PC-3 (cell line): ENCODE data around the gene MCCC1. TPM values are rescaled to one million over a fixed set of nuclear protein-coding genes. Genes with fewer than 3 reads are reported as not detected.

Experiments used
- ATAC-seq: fragments of 200-7000 bp; cut with Tn5 transposase; 2 replicates; pipeline ENCODE4 v1.9.1; 2020; ENCODE audit warnings: mild to moderate bottlenecking, moderate library complexity
- BruUV-seq: library from RNA; stranded (reverse); fragments of 400-500 nt; replicated peaks from 2 replicates; lab custom pipeline; 2021; lab: Mats Ljungman, UMichigan
- CTCF ChIA-PET: fragments of 300-600 bp; sonication (Branson Sonifier 250); formaldehyde crosslinking; loops from one replicate; lab custom pipeline; 2022; ENCODE audit warnings: antibody characterized with exemption; lab: Charles Lee
- POLR2A ChIA-PET: fragments of 300-600 bp; sonication (Branson Sonifier 250); formaldehyde crosslinking; loops from one replicate; lab custom pipeline; 2022; ENCODE audit warnings: antibody characterized with exemption; ENCODE audit not compliant: unreplicated experiment; lab: Charles Lee
- DNase-seq: peaks from one replicate; pipeline ENCODE4 v3.0.0-alpha.2; 2015
- H2AFZ ChIP-seq: fragments of 300-600 bp; sonication (generic); 2 replicates; pipeline ENCODE4 v1.6.0; 2016; ENCODE audit warnings: antibody characterized with exemption, low read length
- H3F3A ChIP-seq: fragments of 300-600 bp; sonication (generic); one replicate; pipeline ENCODE4 v1.6.0; 2017; ENCODE audit warnings: antibody characterized with exemption, low read length, control low read depth, mild to moderate bottlenecking; ENCODE audit not compliant: unreplicated experiment
- H3K27ac ChIP-seq: fragments of 300-600 bp; sonication (generic); 2 replicates; pipeline ENCODE4 v1.5.1; 2016; ENCODE audit warnings: mild to moderate bottlenecking, low read length
- H3K27me3 ChIP-seq: fragments of 300-600 bp; sonication (generic); 2 replicates; pipeline ENCODE4 v1.6.1; 2016; ENCODE audit warnings: low read length, mixed read lengths
- H3K36me3 ChIP-seq: fragments of 300-600 bp; sonication (generic); 2 replicates; pipeline ENCODE4 v1.6.1; 2016; ENCODE audit warnings: low read depth, mixed run types, low read length, mixed read lengths
- H3K4me1 ChIP-seq: fragments of 300-600 bp; sonication (generic); 2 replicates; pipeline ENCODE4 v1.5.1; 2016; ENCODE audit warnings: low read length; ENCODE audit not compliant: insufficient read depth
- H3K4me2 ChIP-seq: fragments of 300-600 bp; sonication (generic); 2 replicates; pipeline ENCODE4 v1.6.0; 2016; ENCODE audit warnings: low read length
- H3K4me3 ChIP-seq: fragments of 300-600 bp; sonication (generic); 2 replicates; pipeline ENCODE4 v1.5.1; 2016; ENCODE audit warnings: mild to moderate bottlenecking, low read length, mixed read lengths
- H3K79me2 ChIP-seq: fragments of 300-600 bp; sonication (generic); 2 replicates; pipeline ENCODE4 v1.6.1; 2017; ENCODE audit warnings: low read length, mixed read lengths
- H3K9ac ChIP-seq: fragments of 300-600 bp; sonication (generic); 2 replicates; pipeline ENCODE4 v1.6.0; 2016; ENCODE audit warnings: mild to moderate bottlenecking, low read length
- H3K9me2 ChIP-seq: fragments of 300-600 bp; sonication (generic); replicated peaks from 2 replicates; pipeline ENCODE4 v1.6.1; 2016; ENCODE audit warnings: mixed run types, low read length, mixed read lengths
- H3K9me3 ChIP-seq: fragments of 300-600 bp; sonication (generic); 2 replicates; pipeline ENCODE4 v1.6.1; 2016; ENCODE audit warnings: low read length, mixed read lengths
- H4K20me1 ChIP-seq: fragments of 300-600 bp; sonication (generic); 2 replicates; pipeline ENCODE4 v1.6.1; 2016; ENCODE audit warnings: low read length, mixed read lengths
- CTCF ChIP-seq: fragments of 300-600 bp; sonication (generic); conservative IDR thresholded peaks from 2 replicates; pipeline ENCODE4 v1.5.1; 2017; ENCODE audit warnings: antibody characterized with exemption, low read depth, mild to moderate bottlenecking, low read length
- EZH2 ChIP-seq: fragments of 300-600 bp; sonication (generic); IDR thresholded peaks from one replicate; pipeline ENCODE4 v1.6.1; 2017; ENCODE audit warnings: antibody characterized with exemption, mild to moderate bottlenecking, low read length; ENCODE audit not compliant: unreplicated experiment
- EZH2phosphoT487 ChIP-seq: fragments of 300-600 bp; sonication (generic); IDR thresholded peaks from 2 replicates; pipeline ENCODE4 v1.6.1; 2018; ENCODE audit warnings: mild to moderate bottlenecking, antibody characterized with exemption, low read length, borderline replicate concordance
- intact Hi-C: fragments of 100-400 bp; cut with micrococcal nuclease; formaldehyde crosslinking; loops from 2 replicates; pipeline ENCODE4 v1.9.0; 2023
- total RNA-seq: library from RNA; depleted of rRNA; stranded (reverse); fragments of >200 nt; gene quantifications from 2 replicates; pipeline ENCODE4 v1.2.3, GENCODE V29; 2014

The MCCC1 gene
- total RNA-seq, 1 experiment from 2014 or later, result 18.5 TPM

- BruUV-seq, result no TSS peak
- ATAC-seq, result no peak
- H4K20me1 ChIP-seq, result no peaks in the 10 kb centered on the region
- no peaks in the 10 kb centered on the region for H3K79me2 ChIP-seq
- no peak for DNase-seq
- no peaks in the 10 kb centered on the region for H3F3A ChIP-seq
- no peak overlapping the region for H3K9ac ChIP-seq
- no peak overlapping the region for H3K4me2 ChIP-seq
- H3K9me3 ChIP-seq, result 0 out of 2 replicates have a peak, but pooled peaks cover 1% of the 10 kb centered on the region
- peaks cover 3% of the 10 kb centered on the region; the same call in 1 of the 2 replicates for H3K36me3 ChIP-seq
- intact Hi-C loops, result no loop called here
- no peak for TF ChIP-seq CTCF
- TF ChIP-seq EZH2, result no peak
- no peak for TF ChIP-seq EZH2phosphoT487
- H3K9me2 ChIP-seq, result no peaks in the 10 kb centered on the region
- H3K4me3 ChIP-seq, result no peak overlapping the region
- ChIA-PET CTCF (no interaction called here), POLR2A (no interaction called here)
- H3K27me3 ChIP-seq, result no peaks in the 10 kb centered on the region
- no peak overlapping the region for H2AFZ ChIP-seq
- H3K27ac ChIP-seq, result no peak overlapping the region
- H3K4me1 ChIP-seq, result no peaks in the 10 kb centered on the region
Measured at GRCh38 chr3:183032880-183033555, 66.3 kb downstream of the MCCC1 start.

- Histone ChIP-seq H3F3A (no peaks in the 10 kb centered on the region), H2AFZ (no peak overlapping the region), H3K4me1 (no peaks in the 10 kb centered on the region), H3K79me2 (no peaks in the 10 kb centered on the region), H3K9ac (no peak overlapping the region), H3K4me3 (no peak overlapping the region), H4K20me1 (no peaks in the 10 kb centered on the region), H3K27ac (no peak overlapping the region), H3K36me3 (peaks cover 3% of the 10 kb centered on the region; the same call in 1 of the 2 replicates), H3K27me3 (no peaks in the 10 kb centered on the region), H3K9me3 (0 out of 2 replicates have a peak, but pooled peaks cover 3% of the 10 kb centered on the region), H3K9me2 (no peaks in the 10 kb centered on the region), H3K4me2 (no peak overlapping the region)
- ChIA-PET POLR2A (no interaction called here), CTCF (no interaction called here)
- intact Hi-C loops, result no loop called here
- BruUV-seq, result no TSS peak
- no peak for ATAC-seq
- TF ChIP-seq EZH2 (no peak), CTCF (no peak)
- no peak for DNase-seq
Measured at GRCh38 chr3:183031826-183032225, 67.5 kb downstream of the MCCC1 start.

- H3K27ac ChIP-seq, result no peak overlapping the region
- H3K9me3 ChIP-seq, result 0 out of 2 replicates have a peak, but pooled peaks cover 3% of the 10 kb centered on the region
- intact Hi-C loops, result no loop called here
- H3K9me2 ChIP-seq, result no peaks in the 10 kb centered on the region
- H3K4me3 ChIP-seq, result no peak overlapping the region
- no peak overlapping the region for H3K9ac ChIP-seq
- no peaks in the 10 kb centered on the region for H3K27me3 ChIP-seq
- POLR2A ChIA-PET, result no interaction called here
- ATAC-seq (no peak), DNase-seq (no peak)
- TF ChIP-seq CTCF (no peak), EZH2phosphoT487 (no peak), EZH2 (no peak)
- H3K36me3 ChIP-seq, result peaks cover 3% of the 10 kb centered on the region; the same call in 1 of the 2 replicates
- H2AFZ ChIP-seq, result no peak overlapping the region
- no TSS peak for BruUV-seq
- H4K20me1 ChIP-seq, result no peaks in the 10 kb centered on the region
- H3K79me2 ChIP-seq, result no peaks in the 10 kb centered on the region
- CTCF ChIA-PET, result no interaction called here
- no peaks in the 10 kb centered on the region for H3F3A ChIP-seq
- no peaks in the 10 kb centered on the region for H3K4me1 ChIP-seq
- H3K4me2 ChIP-seq, result no peak overlapping the region
Measured at GRCh38 chr3:183028416-183028815, 70.9 kb downstream of the MCCC1 start.
